GM21619 (cell line): Measurements from ENCODE around the gene SFMBT1.
A peak's percentile ranks its signal among the peaks of the same experiment; 100 is the strongest.

Source experiments
- ATAC-seq: cut with Tn5 transposase; IDR thresholded peaks from one replicate; pipeline ENCODE4 v1.9.1; 2021; ENCODE audit not compliant: unreplicated experiment

SFMBT1 gene

GRCh38 chr3:52925405-52926313, 120.2 kb downstream of the SFMBT1 start:
- no peak for ATAC-seq

- ATAC-seq = no peak
Measured at GRCh38 chr3:52923963-52924362, 121.9 kb downstream of the SFMBT1 start.

DNA sequence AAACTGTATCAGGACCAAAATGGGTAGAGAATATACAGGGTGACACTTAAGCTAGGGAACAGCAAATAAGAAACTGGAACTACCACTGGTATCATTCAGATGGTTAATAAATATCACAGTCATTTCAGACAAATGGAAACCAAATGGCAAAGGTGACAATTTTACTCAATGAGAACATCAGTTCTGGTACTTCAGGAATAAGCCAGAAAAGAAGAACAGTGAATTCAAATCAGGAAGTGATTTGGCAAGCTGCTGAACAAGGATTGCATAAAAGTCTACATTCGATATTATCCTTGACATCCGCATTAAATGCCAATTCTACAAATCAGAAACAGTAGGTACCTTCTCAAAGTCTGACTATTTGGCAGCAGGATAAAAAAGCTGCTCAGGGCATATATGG, 125.0 kb downstream of the SFMBT1 start:
- ATAC-seq = no peak

DNA sequence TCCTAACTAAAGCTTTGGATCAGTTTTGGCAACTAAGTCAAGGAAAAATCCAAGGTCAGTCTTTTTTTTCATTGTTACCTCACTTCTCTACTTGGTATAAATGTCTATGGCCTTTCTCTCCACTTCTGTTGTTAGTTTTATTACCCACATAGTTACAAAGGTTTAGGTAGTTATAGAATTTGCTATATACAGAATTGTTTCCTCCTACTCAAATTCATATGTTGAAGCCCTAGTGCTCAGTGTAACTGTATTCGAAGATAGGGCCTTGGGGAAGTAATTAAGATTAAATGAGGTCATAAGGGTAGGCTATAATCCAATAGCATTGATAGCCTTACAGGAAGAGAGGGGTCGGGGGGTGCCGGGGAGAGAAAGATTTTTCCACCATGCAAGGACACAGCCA, 128.8 kb downstream of the SFMBT1 start:
- no peak for ATAC-seq

- ATAC-seq = no peak
Measured at GRCh38 chr3:52915294-52915693, 130.6 kb downstream of the SFMBT1 start.

DNA sequence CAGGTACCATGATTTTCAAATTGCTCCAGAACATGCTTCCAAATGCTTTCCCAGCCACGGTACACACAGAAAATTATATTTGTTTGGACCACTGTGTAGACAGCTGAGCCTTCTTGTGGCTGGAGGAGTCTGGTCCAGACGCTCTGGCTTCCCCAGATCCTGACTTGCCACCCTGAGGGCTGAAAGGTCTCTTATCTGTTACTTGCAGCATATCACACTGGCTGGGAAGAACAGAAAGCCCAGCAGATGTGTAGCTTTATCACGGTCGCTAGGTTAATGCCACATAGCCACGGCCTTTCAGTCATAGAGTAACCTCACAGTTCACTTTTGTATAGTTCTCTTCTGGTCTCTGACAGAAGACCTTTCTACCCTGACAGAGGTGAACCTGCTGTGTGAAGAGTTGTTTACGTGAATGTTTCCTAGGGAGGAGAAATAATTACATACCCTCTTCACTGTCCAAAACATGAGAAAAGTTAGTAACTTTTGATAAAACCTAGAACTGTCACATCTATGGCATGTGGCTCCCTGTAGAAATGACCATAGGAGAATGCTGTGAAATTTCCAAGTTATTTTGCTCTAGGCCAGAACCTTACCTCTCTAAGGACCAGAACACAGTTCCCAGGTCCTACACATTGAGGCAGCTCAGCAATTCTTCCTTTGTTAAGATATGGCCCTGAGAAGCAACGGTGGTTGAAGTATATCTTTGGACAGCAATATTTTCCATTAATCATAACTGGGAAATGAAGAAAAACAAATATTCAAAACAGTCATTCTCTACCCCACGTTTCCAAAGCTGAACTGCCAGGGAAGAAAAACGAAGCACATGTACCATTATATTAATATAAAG, 132.8 kb downstream of the SFMBT1 start:
- ATAC-seq = no peak

- ATAC-seq = no peak
Measured at GRCh38 chr3:52910823-52911222, 135.1 kb downstream of the SFMBT1 start.

- no peak for ATAC-seq
Measured at GRCh38 chr3:52907497-52907896, 138.4 kb downstream of the SFMBT1 start.

DNA sequence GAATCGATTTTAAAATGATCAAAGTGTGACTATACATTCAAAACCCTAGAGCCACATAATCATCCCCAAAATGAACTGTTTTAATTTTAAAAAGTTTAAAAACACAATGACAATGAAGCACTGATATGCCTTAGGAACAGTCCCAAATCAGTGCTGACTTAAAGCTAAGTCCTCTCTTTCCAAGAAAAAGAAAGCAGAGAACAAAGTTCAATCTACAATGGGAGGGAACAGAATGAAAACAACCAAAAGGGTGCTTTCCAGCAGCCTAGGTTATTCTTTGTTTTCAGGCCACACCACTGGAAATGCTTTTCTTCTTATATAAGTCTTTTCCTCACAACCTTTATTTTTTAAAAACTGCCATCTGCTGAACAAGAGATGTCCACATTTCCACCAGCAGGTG, 141.3 kb downstream of the SFMBT1 start:
- ATAC-seq = no peak

DNA sequence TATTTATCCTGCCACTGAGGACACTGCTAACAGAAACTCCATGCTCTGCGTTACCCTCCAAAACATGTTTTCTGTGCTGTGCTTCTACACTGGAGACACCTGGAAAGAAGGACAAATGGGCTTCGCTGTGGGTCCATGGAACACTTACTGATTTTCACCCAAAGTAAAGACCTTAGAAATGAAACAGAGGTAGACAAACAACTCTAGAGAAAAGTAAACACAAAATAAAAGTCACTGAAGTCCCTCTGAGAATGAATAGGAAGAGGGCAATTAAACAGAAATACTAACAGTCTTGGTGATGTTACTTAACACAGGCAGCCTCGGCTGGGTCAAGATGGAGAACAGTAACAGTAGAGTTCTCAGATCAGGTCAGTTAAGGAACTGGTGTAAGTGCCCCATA, 141.9 kb downstream of the SFMBT1 start:
- no peak for ATAC-seq

- ATAC-seq = peak; percentile 92
Measured at GRCh38 chr3:52897130-52898122, 148.4 kb downstream of the SFMBT1 start, which contains the start of gene STIMATE. STIMATE (minus strand) TSS chr3:52897548; CDS start chr3:52897450, 98 bp downstream.

- ATAC-seq = no peak
Measured at GRCh38 chr3:52896613-52897012, 149.3 kb downstream of the SFMBT1 start.

DNA sequence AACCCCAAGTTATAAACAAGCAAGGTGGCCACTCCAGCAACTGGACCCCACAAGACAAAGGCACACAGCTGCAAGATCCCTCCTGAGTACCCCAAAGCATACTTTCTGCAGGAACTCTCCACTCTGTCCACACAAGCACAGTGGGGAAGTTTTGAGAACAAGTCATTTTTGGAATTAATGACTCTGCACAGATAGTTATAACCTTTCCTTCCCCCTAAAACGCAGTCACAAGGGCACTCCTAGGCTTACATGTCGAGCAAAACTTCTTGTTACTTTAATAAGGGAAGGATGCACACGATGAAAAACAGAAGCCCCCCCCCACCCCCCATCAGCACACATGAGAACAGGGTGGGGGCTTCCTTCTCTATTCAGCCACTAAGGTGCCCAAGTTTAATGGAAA, 149.7 kb downstream of the SFMBT1 start:
- ATAC-seq = no peak

DNA sequence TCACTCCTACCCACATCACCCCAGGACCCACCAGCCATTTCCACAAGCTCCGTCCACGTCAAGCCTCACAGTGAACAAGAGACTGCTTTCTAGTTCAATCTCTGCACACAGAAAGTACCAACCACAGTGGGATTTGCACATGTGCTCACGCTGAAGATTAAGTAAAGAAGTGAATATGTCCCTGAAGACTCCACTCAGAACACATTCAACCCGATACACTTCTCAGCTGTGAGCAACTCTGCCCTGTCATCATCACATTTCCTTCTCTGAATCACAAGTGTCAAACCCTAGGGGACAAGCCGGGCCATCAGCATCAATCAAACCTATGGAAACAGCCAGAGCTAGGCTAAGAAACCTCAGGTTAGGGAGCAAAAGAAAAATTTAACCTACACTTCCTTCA, 150.5 kb downstream of the SFMBT1 start:
- ATAC-seq = no peak

GRCh38 chr3:52894756-52895155, 151.1 kb downstream of the SFMBT1 start:
- ATAC-seq = no peak

DNA sequence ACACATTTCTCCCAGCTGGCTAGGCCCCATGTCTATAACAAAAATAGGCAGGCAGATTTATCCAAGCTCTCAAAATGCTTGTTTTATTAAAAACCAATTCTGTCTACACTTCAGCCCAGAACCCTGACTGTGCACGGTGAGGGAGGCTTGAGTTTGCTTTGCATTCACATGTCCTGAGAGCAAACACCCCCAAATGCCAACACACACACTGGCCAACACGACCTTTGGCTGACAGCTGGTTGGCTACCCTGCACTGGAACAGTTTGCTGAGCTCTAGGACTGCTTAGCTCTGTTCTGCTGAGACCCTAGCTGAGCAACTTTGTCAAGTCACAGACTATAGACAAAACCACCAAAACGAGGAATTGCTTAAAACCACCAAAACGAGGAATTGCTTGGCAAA, 152.2 kb downstream of the SFMBT1 start:
- no peak for ATAC-seq

DNA sequence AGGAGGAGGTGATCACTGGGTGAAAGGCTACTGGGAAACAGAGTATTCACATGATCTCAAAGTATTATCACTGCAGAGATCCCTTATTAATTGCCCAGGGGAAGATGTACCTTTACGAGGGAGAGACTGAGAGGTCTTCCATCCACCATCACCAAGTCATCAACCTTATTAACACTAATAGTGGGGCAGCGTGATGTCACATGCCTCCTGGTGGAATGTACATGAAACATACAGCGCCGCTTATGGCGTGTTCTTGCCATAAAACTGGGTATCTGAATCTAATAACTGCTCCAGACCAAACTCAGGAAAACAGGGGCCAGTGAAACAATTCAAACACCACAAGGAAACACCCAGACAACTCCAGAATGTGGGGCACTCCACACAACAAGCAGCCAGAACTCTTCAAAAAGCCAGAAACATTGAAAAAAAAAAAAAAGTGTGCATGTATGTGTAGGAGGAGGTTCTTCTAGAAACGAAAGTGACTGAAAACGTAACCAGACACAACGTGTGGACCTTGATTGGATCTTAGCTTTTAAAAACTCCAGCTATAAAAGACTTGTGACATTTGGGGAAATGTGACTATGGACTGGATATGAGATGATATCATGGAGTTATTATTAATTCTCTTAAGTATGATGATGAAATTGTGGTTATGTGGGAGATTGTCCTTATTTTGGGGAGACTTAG, 153.1 kb downstream of the SFMBT1 start:
- no peak for ATAC-seq

GRCh38 chr3:52892290-52892624, 153.6 kb downstream of the SFMBT1 start:
- ATAC-seq = no peak

DNA sequence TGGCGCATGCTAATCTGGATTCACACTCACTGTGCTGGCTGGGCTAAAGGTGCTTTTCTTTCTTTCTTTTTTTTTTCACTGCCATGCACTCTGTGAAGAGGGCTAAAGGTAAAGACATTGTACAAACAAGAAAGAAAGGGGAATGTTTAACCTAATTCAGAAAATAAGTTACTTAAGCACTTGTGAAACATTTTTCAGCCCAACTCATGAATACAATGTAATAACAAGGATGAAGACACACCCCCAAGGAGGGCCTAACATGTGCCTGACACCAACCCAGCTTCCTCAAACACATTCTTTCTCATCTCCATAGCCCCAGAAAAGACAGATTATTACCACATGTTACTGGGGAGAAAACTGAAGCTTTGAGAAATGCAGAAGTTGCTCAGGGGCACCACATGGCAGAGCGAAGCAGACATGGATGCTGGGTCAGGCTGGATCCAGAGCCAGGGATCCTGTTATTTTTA, 154.2 kb downstream of the SFMBT1 start:
- ATAC-seq = no peak

- no peak for ATAC-seq
Measured at GRCh38 chr3:52891164-52891563, 154.7 kb downstream of the SFMBT1 start.
